Lung (tissue), 12 donors: Measurements from ENCODE around the gene STK16. TPM values are rescaled to one million over a fixed set of nuclear protein-coding genes. Genes with fewer than 3 reads are reported as not detected.

Experiments
- ATAC-seq: fragments of 200-7000 bp; cut with Tn5 transposase; one replicate; pipeline ENCODE4 v1.9.1; 2020; ENCODE audit warnings: moderate number of reproducible peaks; ENCODE audit not compliant: insufficient read depth, low FRiP score
- DNase-seq, 3 donors: peaks; one replicate each; pipeline ENCODE4 v3.0.0-alpha.2; 2013 to 2017
- H3K27ac ChIP-seq, 2 donors: one replicate each; pipeline ENCODE4 v1.5.1; 2013; ENCODE audit warnings: mild to moderate bottlenecking in 2 of 2, moderate library complexity in 2 of 2, control low read depth in 1 of 2, inconsistent platforms in 1 of 2, low read depth in 1 of 2, low read length in 1 of 2
- H3K27me3 ChIP-seq, 3 donors: one replicate each; pipeline ENCODE4 v1.5.1; 2013; ENCODE audit warnings: low read length in 2 of 3; ENCODE audit not compliant: control insufficient read depth in 3 of 3, insufficient read depth in 3 of 3
- H3K36me3 ChIP-seq, 4 donors: one replicate each; pipeline ENCODE4 v1.5.1; 2013; ENCODE audit warnings: low read length in 4 of 4, mild to moderate bottlenecking in 1 of 4, moderate library complexity in 1 of 4; ENCODE audit not compliant: control insufficient read depth in 4 of 4, insufficient read depth in 4 of 4
- H3K4me1 ChIP-seq, 5 donors: one replicate each; pipeline ENCODE4 v1.5.1; 2013; ENCODE audit warnings: low read length in 5 of 5, mild to moderate bottlenecking in 2 of 5, moderate library complexity in 1 of 5; ENCODE audit not compliant: control insufficient read depth in 5 of 5, insufficient read depth in 5 of 5
- H3K4me3 ChIP-seq: one replicate; pipeline ENCODE4 v1.5.1; 2013; ENCODE audit warnings: mild to moderate bottlenecking, control low read depth, moderate library complexity
- H3K9ac ChIP-seq, 2 donors: one replicate each; pipeline ENCODE4 v1.5.1; 2013; ENCODE audit warnings: low read length in 2 of 2, control low read depth in 1 of 2; ENCODE audit not compliant: insufficient read depth in 1 of 2
- H3K9me3 ChIP-seq, 4 donors: one replicate each; pipeline ENCODE4 v1.5.1; 2013; ENCODE audit warnings: low read length in 3 of 4, mild to moderate bottlenecking in 1 of 4, moderate library complexity in 1 of 4; ENCODE audit not compliant: control insufficient read depth in 4 of 4, insufficient read depth in 3 of 4
- CTCF ChIP-seq: IDR thresholded peaks from 2 replicates; pipeline ENCODE4 v1.5.1; 2012; ENCODE audit warnings: mild to moderate bottlenecking; ENCODE audit errors: control extremely low read depth, extremely low read depth
- WGBS, 2 donors: extraction: QIAGEN DNeasy Blood & Tissue Kit; methylation state at CpG; one replicate each; pipeline ENCODE4 v1.1.7; 2013; 5-methylcytosine and 5-hydroxymethylcytosine counted together
- polyA plus RNA-seq, 2 donors: library from polyadenylated mRNA; stranded (reverse); fragments of 200-250 nt; gene quantifications; one replicate each; pipeline ENCODE4 v1.2.1, GENCODE V29; 2013
- total RNA-seq, 2 donors: library from RNA; depleted of rRNA in 1 of 2; stranded (reverse); fragments of >200 nt in 1 of 2; gene quantifications; one replicate each; pipeline ENCODE4 v1.2.1, GENCODE V29; 2014 to 2021
- donor health status: control.
- donor health status: control.
- donor health status: Bipolar disorder and iron deficiency.
- donor health status: healthy.
- donor health status: DM: yes; HTN: yes; CAD: no.

The STK16 gene
- total and polyA plus RNA-seq, 4 donors, result 16.2 to 50.5 (median 25.4) TPM

DNA sequence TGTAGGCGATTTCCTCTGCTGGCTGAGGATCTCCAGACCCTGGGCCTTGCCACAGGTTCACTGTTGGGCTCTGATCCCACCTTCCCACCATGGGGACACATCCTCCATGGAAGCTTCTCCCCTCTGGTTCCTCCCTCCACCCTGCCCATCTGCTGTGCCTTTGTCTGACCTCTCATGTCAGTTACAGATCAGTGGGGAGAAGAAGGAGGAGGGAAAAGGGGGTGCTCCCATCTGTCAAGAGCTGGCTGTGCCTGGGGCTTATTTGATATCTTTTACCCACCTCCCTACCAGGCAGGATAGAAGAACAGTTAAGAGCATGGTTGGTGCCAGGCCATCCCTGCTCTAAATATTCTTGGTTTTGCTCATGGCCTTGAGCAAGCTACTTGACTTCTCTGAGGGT, 21.6 kb downstream of the STK16 start:
- H3K36me3 ChIP-seq, result no peaks in the 10 kb centered on the region
- no peak overlapping the region for H3K27ac ChIP-seq
- no peak for DNase-seq
- no peak for ATAC-seq
- H3K27me3 ChIP-seq, result no peaks in the 10 kb centered on the region
- H3K9me3 ChIP-seq, result peaks cover 0 to 2% (median 0%) of the 10 kb centered on the region in 4 donors
- H3K4me1 ChIP-seq, result no peaks in the 10 kb centered on the region
- H3K9ac ChIP-seq, result no peak overlapping the region
- no peak for TF ChIP-seq CTCF
- WGBS, 2 donors, result 75% methylated on average over 1 of the region's 1 CpG; no CpG with 5 or more reads in 1 of the 2 donors
- no peak overlapping the region for H3K4me3 ChIP-seq

DNA sequence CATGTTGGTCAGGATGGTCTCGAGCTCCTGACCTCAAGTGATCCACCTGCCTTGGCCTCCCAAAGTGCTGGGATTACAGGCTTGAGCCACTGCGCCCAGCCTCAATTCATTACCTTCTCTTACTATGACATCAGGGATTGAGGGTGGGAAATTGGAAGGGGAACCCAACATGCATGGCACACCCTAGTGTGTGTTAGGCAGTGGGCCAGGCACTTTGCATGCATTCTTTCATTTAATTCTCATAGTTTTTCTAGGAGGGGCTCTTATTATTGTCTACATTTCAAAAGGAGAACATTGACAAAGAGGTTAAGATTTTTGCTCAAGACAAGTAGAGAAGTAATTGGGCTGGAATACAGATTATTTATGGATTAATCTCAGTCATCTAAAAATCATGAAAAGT, 23.0 kb downstream of the STK16 start:
- Histone ChIP-seq H3K36me3 (no peaks in the 10 kb centered on the region), H3K4me3 (no peak overlapping the region), H3K4me1 (no peaks in the 10 kb centered on the region), H3K9ac (no peak overlapping the region), H3K27ac (no peak overlapping the region), H3K9me3 (peaks cover 0 to 2% (median 0%) of the 10 kb centered on the region in 4 donors), H3K27me3 (no peaks in the 10 kb centered on the region)
- ATAC-seq, result no peak
- WGBS, 2 donors, result 84 to 92% methylated on average over 2 of the region's 2 CpGs
- no peak for TF ChIP-seq CTCF
- no peak for DNase-seq

GRCh38 chr2:219269362-219270054, 24.2 kb downstream of the STK16 start:
- Histone ChIP-seq H3K27me3 (no peaks in the 10 kb centered on the region), H3K4me3 (no peak overlapping the region), H3K9ac (no peak overlapping the region), H3K4me1 (no peaks in the 10 kb centered on the region), H3K9me3 (peaks cover 0 to 2% (median 0%) of the 10 kb centered on the region in 4 donors), H3K27ac (peak overlapping the region in 1 of 2 donors; percentile 42), H3K36me3 (no peaks in the 10 kb centered on the region)
- no peak for TF ChIP-seq CTCF
- DNase-seq (peak in 1 of 3 donors; percentile 45), ATAC-seq (no peak)
- 53 to 80% methylated on average over 8 of the region's 8 CpGs for WGBS, 2 donors

DNA sequence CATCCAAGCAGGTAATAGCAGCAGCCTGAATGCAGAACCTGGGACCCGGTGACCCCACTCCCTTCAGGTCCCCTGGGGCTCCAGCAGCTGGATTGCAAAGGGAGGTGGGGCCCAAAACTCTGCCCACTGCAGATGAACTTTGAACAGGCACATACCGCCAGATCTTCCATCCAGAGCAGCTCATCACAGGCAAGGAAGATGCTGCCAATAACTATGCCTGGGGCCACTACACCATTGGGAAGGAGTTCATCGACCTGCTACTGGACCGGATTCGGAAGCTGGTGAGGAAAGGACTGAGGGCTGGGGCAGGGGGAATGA, 24.7 kb downstream of the STK16 start:
- ATAC-seq (no peak), DNase-seq (no peak)
- peaks cover 0 to 3% (median 0%) of the 10 kb centered on the region in 5 donors for H3K4me1 ChIP-seq
- no peaks in the 10 kb centered on the region for H3K36me3 ChIP-seq
- no peak for TF ChIP-seq CTCF
- H3K27me3 ChIP-seq, result no peaks in the 10 kb centered on the region
- no peak overlapping the region for H3K4me3 ChIP-seq
- H3K27ac ChIP-seq, result no peak overlapping the region
- WGBS, 2 donors, result 92 to 97% methylated on average over 5 of the region's 5 CpGs
- H3K9ac ChIP-seq, result no peak overlapping the region
- peaks cover 0 to 2% (median 0%) of the 10 kb centered on the region in 4 donors for H3K9me3 ChIP-seq
